SU-DHL-6 (cell line): ENCODE data around the gene LLCFC1.

ENCODE experiments used
- EZH2phosphoT487 ChIP-seq: fragments of 200-600 bp; sonication (generic), shearing (Covaris generic); conservative IDR thresholded peaks from 2 replicates; pipeline ENCODE4 v1.6.1; 2018; ENCODE audit warnings: mild to moderate bottlenecking, antibody characterized with exemption, low read length, moderate library complexity, mixed read lengths
- TF ChIP-seq, protein P1 (sequence below): fragments of 200-600 bp; sonication (generic); IDR thresholded peaks from one replicate; pipeline ENCODE4 v1.5.1; 2017; ENCODE audit warnings: antibody characterized with exemption, mild to moderate bottlenecking, low read length, moderate library complexity; ENCODE audit not compliant: insufficient read depth, poor library complexity, severe bottlenecking

DNA sequence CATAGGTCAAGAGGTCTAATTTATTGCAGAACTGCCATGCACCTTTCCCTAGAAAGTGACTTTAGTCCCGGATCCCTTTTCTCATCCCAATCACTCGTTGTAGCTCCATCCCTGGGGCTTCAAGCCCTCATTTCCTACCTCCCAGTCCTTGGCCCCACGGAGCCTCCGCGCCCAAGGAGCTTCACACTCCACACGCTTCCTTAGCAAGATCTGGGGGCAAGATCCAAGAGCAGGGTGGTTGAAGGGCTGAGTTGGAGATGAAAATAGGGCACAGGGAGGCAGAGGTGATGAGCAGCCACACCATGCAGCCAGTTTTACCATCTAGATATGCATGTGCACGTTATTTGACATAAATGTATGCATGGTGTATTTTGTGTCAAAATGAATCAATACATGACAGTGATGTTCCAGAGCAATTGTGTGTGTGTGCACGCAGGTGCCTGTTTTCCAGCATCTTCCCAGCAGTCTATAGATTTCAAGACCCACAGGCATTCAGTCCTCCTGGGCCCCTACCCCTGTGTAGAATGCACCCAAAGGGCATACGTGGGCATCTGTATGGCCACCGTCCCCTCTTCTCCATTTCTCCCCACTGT, 47.7 kb upstream of the LLCFC1 start:
- TF ChIP-seq, protein P1, sequence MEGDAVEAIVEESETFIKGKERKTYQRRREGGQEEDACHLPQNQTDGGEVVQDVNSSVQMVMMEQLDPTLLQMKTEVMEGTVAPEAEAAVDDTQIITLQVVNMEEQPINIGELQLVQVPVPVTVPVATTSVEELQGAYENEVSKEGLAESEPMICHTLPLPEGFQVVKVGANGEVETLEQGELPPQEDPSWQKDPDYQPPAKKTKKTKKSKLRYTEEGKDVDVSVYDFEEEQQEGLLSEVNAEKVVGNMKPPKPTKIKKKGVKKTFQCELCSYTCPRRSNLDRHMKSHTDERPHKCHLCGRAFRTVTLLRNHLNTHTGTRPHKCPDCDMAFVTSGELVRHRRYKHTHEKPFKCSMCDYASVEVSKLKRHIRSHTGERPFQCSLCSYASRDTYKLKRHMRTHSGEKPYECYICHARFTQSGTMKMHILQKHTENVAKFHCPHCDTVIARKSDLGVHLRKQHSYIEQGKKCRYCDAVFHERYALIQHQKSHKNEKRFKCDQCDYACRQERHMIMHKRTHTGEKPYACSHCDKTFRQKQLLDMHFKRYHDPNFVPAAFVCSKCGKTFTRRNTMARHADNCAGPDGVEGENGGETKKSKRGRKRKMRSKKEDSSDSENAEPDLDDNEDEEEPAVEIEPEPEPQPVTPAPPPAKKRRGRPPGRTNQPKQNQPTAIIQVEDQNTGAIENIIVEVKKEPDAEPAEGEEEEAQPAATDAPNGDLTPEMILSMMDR: no peak
- TF ChIP-seq EZH2phosphoT487: no peak
